ENCODE results near the gene S100A8. TPM values are rescaled to one million over a fixed set of nuclear protein-coding genes. Genes with fewer than 3 reads are reported as not detected.

S100A8 gene
- total and polyA plus RNA-seq, 2 donors (not counting 3 experiments of a cell fraction or from before 2014, with no cell fraction given): not detected

DNA sequence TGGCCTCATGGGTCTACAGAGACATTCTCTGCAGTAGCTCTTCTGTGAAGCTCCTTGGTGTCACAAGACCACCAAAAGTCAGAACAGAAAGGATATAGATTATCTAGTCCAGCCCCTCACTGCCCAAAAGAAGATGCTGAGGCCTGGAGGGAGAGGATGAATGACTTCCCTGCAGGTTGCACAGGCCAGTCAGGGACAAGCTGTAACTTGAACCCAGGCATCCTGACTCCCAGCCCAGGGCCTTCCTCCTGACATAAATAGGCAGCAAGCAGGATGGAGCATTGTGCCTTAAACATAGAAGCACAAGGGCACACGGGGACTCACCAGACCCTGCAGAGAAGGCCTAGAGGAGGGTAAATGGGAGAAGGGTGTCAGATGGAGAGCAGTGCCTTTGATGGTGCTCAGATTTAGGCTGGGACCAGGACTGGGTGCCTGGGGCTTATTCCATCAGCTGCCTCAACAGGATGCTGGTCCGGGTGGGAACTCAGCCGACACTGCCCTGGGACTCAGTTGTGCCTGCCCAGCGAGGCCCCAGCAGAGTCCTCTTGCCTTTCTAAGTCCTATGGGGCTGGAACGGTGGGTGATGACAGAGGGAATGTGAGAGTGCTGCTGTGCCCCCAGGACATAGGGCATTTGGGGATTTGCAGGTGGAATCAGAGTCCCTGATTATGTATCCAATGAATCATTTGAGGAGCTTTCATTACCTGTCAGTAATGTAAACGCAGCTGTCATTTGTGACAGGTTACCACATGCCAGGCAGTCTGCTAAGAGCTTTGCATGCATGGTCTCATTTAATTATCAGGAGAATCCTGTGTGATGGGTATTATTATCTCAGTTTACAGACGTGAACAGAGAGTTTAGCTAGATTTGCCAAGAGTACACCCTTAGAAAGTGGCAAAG lies 38.6 kb upstream of the S100A8 start:
- no peaks in the 10 kb centered on the region for H3K79me2 ChIP-seq (ENCODE audit: control insufficient read depth, insufficient read depth, low read length)
- DNase-seq (ENCODE audit: low read depth, low spot score): no peak
- BruUV-seq (replicated peaks): no TSS peak
- no peaks in the 10 kb centered on the region for H3K27me3 ChIP-seq (ENCODE audit: control insufficient read depth in 2 of 2, insufficient read depth in 2 of 2, low read length in 2 of 2)
- H3K9me3 ChIP-seq (replicated peaks; ENCODE audit: control insufficient read depth, insufficient read depth, low read length): no peaks in the 10 kb centered on the region
- ChIA-PET POLR2A (no interaction called here), CTCF (no interaction called here)
- no peaks in the 10 kb centered on the region for H3K36me3 ChIP-seq (ENCODE audit: control insufficient read depth in 2 of 2, extremely low read depth in 1 of 2, insufficient read depth in 2 of 2, low read length in 2 of 2)
- TF ChIP-seq MYC (IDR thresholded peaks at IDR 0.05; ENCODE audit: low read depth, low read length): no peak
- no peak for TF ChIP-seq POLR2A (IDR thresholded peaks at IDR 0.05; ENCODE audit: low read depth, low read length)
- TF ChIP-seq JUN (IDR thresholded peaks at IDR 0.05; ENCODE audit: borderline replicate concordance, insufficient read depth, insufficient read length, low read depth): no peak
- TF ChIP-seq, protein P1, sequence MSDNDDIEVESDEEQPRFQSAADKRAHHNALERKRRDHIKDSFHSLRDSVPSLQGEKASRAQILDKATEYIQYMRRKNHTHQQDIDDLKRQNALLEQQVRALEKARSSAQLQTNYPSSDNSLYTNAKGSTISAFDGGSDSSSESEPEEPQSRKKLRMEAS (IDR thresholded peaks at IDR 0.05; ENCODE audit: insufficient read depth, insufficient read length): no peak
- no peak for TF ChIP-seq EZH2 (IDR thresholded peaks at IDR 0.05; ENCODE audit: borderline replicate concordance, low read depth, low read length, severe bottlenecking)
- TF ChIP-seq, protein P2, sequence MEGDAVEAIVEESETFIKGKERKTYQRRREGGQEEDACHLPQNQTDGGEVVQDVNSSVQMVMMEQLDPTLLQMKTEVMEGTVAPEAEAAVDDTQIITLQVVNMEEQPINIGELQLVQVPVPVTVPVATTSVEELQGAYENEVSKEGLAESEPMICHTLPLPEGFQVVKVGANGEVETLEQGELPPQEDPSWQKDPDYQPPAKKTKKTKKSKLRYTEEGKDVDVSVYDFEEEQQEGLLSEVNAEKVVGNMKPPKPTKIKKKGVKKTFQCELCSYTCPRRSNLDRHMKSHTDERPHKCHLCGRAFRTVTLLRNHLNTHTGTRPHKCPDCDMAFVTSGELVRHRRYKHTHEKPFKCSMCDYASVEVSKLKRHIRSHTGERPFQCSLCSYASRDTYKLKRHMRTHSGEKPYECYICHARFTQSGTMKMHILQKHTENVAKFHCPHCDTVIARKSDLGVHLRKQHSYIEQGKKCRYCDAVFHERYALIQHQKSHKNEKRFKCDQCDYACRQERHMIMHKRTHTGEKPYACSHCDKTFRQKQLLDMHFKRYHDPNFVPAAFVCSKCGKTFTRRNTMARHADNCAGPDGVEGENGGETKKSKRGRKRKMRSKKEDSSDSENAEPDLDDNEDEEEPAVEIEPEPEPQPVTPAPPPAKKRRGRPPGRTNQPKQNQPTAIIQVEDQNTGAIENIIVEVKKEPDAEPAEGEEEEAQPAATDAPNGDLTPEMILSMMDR (IDR thresholded peaks at IDR 0.05; ENCODE audit: extremely low read depth in 1 of 2, insufficient read depth in 1 of 2, low read depth in 1 of 2, low read length in 2 of 2): no peak
- TF ChIP-seq POLR2AphosphoS5 (IDR thresholded peaks at IDR 0.05; ENCODE audit: insufficient read depth, low read depth, low read length): no peak
- no peak for TF ChIP-seq GATA2 (IDR thresholded peaks at IDR 0.05; ENCODE audit: insufficient read depth, insufficient read length, low read depth, low read length)
- no peak for TF ChIP-seq FOS (IDR thresholded peaks at IDR 0.05; ENCODE audit: borderline replicate concordance, insufficient read depth, low read length)
- no peak overlapping the region for H3K27ac ChIP-seq (ENCODE audit: insufficient read depth, low read depth, low read length)
- H4K20me1 ChIP-seq (replicated peaks; ENCODE audit: control insufficient read depth, extremely low read depth, insufficient read depth, low read length): no peaks in the 10 kb centered on the region
- no peak for FAIRE-seq
- dilution Hi-C loops (cut with MboI; ENCODE audit: extremely low pct_ligation_motif_present, low sequenced_read_pairs) (no loop called here), intact Hi-C loops (cut with micrococcal nuclease) (no loop called here)
- H3K4me3 ChIP-seq (replicated peaks in 1 of 3; ENCODE audit: insufficient read depth in 1 of 3, low read depth in 1 of 3, low read length in 3 of 3): no peak overlapping the region
- H3K4me2 ChIP-seq (ENCODE audit: insufficient read depth, low read length): no peak overlapping the region
- no peak overlapping the region for H2AFZ ChIP-seq (ENCODE audit: low read depth, low read length)
- no peaks in the 10 kb centered on the region for H3K9me1 ChIP-seq (replicated peaks; ENCODE audit: control insufficient read depth, extremely low read depth, insufficient read depth, low read length)
- H3K4me1 ChIP-seq (ENCODE audit: control insufficient read depth, extremely low read depth, insufficient read depth, low read length): no peaks in the 10 kb centered on the region
- H3K9ac ChIP-seq (replicated peaks; ENCODE audit: extremely low read depth, insufficient read depth, low read length): no peak overlapping the region

All from endothelial cell of umbilical vein (primary cell).